Fibroblast of pulmonary artery (primary cell): Measurements from ENCODE around the gene VPS13D.
"Not testable (repeated sequence)": the region's sequence is repeated elsewhere in the genome, so short reads cannot be mapped to it uniquely, and the experiment has no call there.

Experiments
- DNase-seq: peaks from one replicate; pipeline ENCODE4 v3.0.0-alpha.2; 2010; ENCODE audit warnings: low read depth
- H3K4me3 ChIP-seq: replicated peaks from 2 replicates; pipeline ENCODE4 v1.5.1; 2011; ENCODE audit warnings: low read depth, mild to moderate bottlenecking, control low read depth, low read length, moderate library complexity
- TF ChIP-seq, protein P1 (sequence below): IDR thresholded peaks from 2 replicates; pipeline ENCODE4 v1.5.1; 2011; ENCODE audit warnings: mild to moderate bottlenecking, control low read depth, low read length, inconsistent platforms; ENCODE audit errors: missing control alignments

VPS13D gene

DNA sequence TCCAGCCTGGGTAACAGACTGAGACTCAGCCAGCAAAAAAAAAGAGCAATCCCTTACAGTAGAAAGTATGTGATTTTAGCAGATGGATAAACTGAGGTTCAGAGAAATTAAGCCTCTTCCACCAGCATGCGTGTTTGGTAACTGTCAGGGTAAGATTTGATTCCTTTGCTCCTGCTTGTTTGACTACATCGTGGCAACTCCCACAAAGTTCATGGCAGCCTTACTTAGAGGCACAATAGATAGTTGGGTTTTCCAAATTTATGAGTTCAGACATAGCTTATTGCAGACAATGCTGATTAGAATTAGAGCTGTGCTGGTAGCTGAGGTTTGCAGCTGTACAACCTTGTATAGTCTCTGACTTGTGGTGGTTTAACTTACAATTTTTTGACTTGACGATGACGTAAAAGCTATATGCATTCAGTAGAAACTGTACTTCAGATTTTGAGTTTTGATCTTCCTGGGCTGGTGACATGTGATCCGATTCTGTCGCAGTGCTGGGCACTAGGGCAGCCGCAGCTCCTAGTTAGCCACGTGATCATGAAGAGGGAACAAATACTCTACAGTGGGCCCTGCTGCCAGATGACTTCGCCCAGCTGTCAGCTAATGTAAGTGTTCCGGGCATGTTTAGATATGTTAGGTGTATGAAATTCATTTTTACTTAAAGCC is 220.4 kb downstream of the VPS13D start:
- TF ChIP-seq, protein P1, sequence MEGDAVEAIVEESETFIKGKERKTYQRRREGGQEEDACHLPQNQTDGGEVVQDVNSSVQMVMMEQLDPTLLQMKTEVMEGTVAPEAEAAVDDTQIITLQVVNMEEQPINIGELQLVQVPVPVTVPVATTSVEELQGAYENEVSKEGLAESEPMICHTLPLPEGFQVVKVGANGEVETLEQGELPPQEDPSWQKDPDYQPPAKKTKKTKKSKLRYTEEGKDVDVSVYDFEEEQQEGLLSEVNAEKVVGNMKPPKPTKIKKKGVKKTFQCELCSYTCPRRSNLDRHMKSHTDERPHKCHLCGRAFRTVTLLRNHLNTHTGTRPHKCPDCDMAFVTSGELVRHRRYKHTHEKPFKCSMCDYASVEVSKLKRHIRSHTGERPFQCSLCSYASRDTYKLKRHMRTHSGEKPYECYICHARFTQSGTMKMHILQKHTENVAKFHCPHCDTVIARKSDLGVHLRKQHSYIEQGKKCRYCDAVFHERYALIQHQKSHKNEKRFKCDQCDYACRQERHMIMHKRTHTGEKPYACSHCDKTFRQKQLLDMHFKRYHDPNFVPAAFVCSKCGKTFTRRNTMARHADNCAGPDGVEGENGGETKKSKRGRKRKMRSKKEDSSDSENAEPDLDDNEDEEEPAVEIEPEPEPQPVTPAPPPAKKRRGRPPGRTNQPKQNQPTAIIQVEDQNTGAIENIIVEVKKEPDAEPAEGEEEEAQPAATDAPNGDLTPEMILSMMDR, result no peak
- no peak overlapping the region for H3K4me3 ChIP-seq
- DNase-seq, result no peak

DNA sequence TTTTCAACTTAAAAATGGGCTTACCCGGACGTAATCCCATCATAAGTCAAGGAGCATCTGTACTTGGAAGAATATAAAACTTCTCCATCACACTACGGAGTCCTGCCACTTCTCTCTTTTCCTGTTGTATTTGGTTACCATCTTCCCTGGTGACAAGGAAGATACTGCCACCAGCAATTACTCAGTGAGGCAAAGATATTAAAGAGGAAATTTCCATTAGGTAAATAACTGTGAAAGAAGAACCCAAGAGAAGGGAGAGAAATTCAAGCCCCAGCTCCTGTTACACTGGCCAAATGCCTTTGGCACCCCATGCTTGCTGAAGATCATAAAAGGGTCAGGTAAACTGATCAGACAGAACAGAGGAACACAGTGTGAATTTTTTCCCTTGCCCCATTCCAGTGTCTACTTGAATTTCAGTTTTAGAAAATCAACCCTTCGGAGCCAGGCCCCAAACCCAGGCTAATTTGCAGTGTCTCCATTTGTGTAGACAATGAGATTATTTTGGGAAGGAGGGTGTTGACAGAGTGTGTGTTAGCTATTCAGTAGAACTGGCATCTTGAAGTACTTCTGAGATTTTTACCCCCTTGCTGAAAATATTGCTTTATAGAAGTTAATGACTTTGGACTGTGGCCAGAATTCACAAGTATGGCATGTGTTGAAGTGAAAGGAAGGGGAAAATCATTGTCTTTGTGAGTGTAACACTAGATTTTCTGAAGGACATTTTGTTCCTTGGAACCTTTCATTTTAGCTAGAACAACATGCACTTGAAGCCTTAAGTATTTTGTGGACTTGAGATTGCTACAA is 221.1 kb downstream of the VPS13D start:
- TF ChIP-seq, protein P1, result no peak

DNA sequence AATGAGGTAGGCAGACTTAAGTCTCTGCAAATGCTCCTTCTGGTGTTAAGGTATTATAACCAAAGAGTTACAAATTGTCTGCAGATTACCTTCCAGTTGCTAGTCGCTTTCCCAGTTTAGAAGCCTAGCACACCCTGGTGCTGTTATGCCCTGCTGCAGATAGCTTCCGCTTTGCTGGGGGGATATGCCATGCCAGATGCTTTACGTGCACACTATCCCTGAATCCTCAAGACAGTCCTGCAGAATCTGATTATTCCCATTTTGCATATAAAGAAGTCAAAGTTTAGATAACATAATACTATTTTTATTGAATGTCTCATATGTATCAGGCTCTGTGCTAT is 221.7 kb downstream of the VPS13D start:
- no peak for DNase-seq
- TF ChIP-seq, protein P1, result no peak
- no peak overlapping the region for H3K4me3 ChIP-seq

More for the DNA sequence above, 221.1 kb downstream of the VPS13D start:
- no peak overlapping the region for H3K4me3 ChIP-seq
- DNase-seq, result no peak

DNA sequence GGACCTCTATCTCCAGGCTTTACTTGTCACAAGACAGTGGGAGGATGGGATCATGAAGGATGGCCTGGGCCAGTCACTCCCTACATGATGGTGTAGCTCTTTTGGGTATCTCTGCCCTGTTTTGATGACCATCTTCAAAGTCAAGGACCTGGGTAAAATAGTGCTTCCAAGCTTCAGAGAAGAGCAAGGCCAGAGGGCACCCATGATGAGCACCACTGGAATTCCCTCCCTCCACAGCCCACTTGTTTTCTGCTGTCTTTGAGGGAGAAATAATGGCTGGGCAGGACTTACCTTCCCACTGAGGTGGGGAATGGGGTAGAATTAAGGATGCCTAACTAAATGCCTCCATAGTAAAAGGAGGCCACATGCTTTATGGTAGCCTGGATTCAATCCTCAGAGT is 222.4 kb downstream of the VPS13D start:
- TF ChIP-seq, protein P1, result no peak
- DNase-seq, result no peak
- no peak overlapping the region for H3K4me3 ChIP-seq

DNA sequence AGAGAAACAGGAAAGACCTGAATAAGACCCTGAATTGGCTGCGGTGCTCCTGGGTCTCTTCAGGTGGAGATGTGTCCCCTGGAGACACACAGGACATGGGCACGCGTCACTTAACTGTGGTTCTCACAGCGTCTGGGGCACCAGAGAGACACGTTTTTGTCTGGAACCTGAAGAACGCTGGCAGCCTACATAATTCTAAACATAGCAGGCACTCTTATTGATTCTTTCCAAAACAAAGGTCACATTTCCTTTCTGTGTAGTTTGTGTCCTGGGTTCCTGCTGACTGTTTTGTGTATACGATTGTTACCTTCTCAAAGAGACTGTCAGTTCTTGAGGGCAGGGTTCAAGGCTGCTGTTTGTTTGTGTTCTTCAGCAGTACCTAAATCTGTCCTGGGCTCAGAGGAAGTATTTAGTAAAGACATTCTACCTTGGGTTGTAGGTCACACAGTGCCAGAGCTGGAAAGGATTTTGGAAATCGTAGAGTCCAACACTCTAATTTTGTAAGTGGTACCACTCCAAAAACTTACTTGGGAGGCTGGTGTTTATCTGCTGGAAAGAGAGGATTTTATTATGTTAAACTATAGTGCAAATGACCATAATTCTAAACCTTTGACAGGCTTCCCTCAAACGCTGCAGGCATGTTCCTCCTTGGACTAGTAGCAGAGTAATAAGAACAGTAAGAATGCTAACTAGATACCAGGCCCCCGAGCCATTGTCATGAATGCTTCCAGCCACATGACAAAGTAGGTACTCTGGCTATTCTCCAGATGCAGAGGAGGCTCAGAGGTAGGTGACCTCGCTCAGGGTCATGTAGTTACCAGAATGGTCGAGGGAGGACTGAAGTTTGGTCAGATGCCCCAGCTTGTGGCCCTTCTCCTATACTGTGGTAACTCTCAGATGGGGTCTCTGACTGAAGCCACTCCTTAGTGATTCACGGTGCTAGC is 223.8 kb downstream of the VPS13D start:
- no peak for DNase-seq
- no peak overlapping the region for H3K4me3 ChIP-seq
- TF ChIP-seq, protein P1, result no peak

DNA sequence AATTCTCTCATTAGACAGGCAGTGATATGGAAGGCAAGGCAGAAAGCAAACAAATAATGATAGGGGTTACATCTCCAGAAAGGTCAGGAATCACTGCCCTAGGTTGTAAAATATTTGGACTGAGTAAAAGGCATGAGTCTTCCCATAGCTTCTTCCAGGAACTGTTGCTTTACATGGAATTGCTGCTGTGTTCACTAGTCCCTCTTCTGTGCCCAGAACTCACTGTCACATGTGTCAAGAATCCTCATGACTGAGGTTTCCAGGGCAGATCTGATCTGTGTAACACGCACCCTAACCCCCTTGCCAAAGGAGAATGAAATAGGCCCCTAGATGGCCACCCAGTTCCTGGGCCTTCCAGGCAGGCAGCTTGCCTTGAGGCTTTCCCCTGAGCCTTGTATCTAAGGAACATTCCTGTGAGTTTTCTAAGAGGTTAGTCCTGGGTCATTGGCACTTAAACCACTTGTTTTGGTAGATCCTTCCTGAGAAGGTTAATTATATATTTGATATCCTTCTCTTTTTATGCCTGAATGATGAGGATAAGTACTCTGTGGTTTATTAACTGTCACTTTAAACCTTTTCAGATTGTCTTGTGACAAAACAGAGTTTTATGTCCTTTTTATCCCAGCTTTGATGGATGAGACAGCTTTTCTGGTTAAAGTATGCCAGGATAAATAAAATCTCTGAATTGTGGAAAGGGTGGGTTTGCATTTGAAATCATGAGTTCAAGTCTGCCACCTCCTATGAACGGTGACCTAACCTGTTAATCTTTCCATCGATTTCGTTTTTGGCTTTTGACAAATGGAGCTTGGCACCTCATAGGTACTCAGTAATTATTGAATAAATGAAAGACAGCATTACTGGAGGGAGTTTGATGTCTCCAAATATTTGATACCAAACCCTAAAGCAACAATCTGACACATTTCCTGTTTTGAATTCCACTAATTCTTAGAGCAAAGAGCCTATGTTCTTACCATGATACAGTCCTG is 224.9 kb downstream of the VPS13D start:
- DNase-seq, result no peak
- TF ChIP-seq, protein P1, result no peak
- H3K4me3 ChIP-seq, result no peak overlapping the region

DNA sequence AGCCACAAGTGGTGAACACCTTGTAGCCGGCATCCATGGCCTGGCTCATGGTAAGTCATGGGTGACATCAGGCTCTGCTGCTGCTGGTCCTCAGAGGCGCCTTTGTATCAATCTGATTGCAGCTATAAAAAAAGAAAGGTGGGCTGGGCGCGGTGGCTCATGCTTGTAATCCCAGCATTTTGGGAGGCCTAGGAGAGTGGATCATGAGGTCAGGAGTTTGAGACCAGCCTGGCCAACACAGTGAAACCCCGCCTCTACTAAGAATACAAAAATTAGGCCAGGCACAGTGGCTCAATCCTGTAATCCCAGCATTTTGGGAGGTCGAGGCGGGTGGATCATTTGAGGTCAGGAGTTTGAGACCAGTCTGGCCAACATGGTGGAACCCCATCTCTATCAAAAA is 226.3 kb downstream of the VPS13D start:
- not testable (repeated sequence) for DNase-seq, H3K4me3 ChIP-seq
